ENCODE results near the gene ITGA5.

DNA sequence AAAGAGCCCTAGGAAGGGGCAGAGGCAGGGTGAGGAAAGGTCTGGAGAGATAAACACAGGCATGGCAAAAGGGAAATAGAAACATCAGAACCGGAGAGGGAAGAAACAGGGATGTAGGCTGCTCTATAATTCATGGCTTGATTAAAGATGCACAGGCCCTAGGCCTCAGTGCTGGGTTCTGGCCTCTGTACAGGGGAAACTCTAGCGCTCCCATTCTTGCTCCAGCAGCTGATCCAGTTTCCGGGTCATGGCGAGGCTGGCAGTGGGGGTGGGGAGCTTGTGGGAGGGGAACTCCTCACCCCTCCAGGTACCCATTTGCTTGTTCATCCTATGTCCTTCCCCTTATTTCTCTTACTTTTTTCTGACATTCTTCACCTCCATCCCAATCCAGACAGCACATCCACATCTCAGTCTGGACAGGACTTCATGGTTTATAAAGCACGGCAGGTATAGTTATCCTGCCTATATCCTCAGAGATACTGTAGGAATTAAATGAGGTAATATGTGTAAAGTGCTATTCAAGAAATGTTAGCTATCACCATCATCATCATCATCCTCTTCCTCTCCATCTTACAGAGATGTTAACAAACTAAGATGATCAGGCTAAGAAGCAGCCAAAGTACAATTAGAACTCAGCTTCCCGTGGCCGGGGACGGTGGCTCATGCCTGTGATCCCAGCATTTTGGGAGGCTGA, 46.8 kb downstream of the ITGA5 start:
- no peak for TF ChIP-seq POLR2A (IDR thresholded peaks at IDR 0.05)
- TF ChIP-seq, protein P1, sequence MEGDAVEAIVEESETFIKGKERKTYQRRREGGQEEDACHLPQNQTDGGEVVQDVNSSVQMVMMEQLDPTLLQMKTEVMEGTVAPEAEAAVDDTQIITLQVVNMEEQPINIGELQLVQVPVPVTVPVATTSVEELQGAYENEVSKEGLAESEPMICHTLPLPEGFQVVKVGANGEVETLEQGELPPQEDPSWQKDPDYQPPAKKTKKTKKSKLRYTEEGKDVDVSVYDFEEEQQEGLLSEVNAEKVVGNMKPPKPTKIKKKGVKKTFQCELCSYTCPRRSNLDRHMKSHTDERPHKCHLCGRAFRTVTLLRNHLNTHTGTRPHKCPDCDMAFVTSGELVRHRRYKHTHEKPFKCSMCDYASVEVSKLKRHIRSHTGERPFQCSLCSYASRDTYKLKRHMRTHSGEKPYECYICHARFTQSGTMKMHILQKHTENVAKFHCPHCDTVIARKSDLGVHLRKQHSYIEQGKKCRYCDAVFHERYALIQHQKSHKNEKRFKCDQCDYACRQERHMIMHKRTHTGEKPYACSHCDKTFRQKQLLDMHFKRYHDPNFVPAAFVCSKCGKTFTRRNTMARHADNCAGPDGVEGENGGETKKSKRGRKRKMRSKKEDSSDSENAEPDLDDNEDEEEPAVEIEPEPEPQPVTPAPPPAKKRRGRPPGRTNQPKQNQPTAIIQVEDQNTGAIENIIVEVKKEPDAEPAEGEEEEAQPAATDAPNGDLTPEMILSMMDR (IDR thresholded peaks at IDR 0.05) = no peak
- TF ChIP-seq POLR2AphosphoS5 (IDR thresholded peaks at IDR 0.05; ENCODE audit: insufficient read depth in 1 of 2, low read depth in 1 of 2) = no peak
